HepG2 (cell line): ENCODE data around the gene ZCCHC8. TPM values are rescaled to one million over a fixed set of nuclear protein-coding genes. Genes with fewer than 3 reads are reported as not detected.

Experiments
- ATAC-seq: fragments of 200-7000 bp; cut with Tn5 transposase; 3 replicates; pipeline ENCODE4 v1.9.1; 2020; ENCODE audit warnings: mild to moderate bottlenecking, moderate library complexity
- BruUV-seq: library from RNA; stranded (reverse); fragments of 400-500 nt; replicated peaks from 2 replicates; lab custom pipeline; 2021; lab: Mats Ljungman, UMichigan
- CTCF ChIA-PET: fragments of 300-600 bp; formaldehyde crosslinking; extraction: SDS; loops from one replicate; lab custom pipeline; 2021; ENCODE audit warnings: low total read pairs, inconsistent platforms, low intra/inter-chr PET ratio; lab: Yijun Ruan, JAX
- POLR2A ChIA-PET: fragments of 350-600 bp; sonication (Branson Sonifier 250); formaldehyde crosslinking; loops from one replicate; lab custom pipeline; 2020; ENCODE audit warnings: antibody characterized with exemption, inconsistent platforms; lab: Yijun Ruan, JAX
- DNase-seq: peaks from one replicate; pipeline ENCODE4 v3.0.0-alpha.2; 2015; ENCODE audit warnings: low spot score
- FAIRE-seq: peaks from 3 replicates; lab custom pipeline; 2011; peaks lifted over from hg19 to GRCh38; lab: Jason Lieb, UNC
- H2AFZ ChIP-seq: one replicate; pipeline ENCODE4 v1.6.1; 2011; ENCODE audit warnings: low read length, inconsistent platforms
- H3K27ac ChIP-seq: fragments of 300-600 bp; 3 replicates; pipeline ENCODE4 v1.8.0; 2011; ENCODE audit warnings: mixed run types, mild to moderate bottlenecking, mixed read lengths, low read length, inconsistent platforms; ENCODE audit not compliant: insufficient read depth; ENCODE audit errors: extremely low read length
- H3K27me3 ChIP-seq, 2 experiments: fragments of 200-600 bp in 1 of 2; 2 replicates in 1 of 2; 3 replicates in 1 of 2; pipeline versions ENCODE4 v1.6.0 to v1.8.0; 2011; ENCODE audit warnings: low read length in 2 of 2, mild to moderate bottlenecking in 2 of 2, moderate library complexity in 2 of 2, inconsistent platforms in 1 of 2; ENCODE audit not compliant: insufficient read depth in 2 of 2, control insufficient read depth in 1 of 2
- H3K36me3 ChIP-seq, 2 experiments: fragments of 200-600 bp in 1 of 2; replicated peaks in 1 of 2; 2 replicates in 1 of 2; 3 replicates in 1 of 2; pipeline versions ENCODE4 v1.5.1 to v1.8.0; 2011; ENCODE audit warnings: low read length in 2 of 2, inconsistent platforms in 1 of 2; ENCODE audit not compliant: insufficient read depth in 2 of 2, control insufficient read depth in 1 of 2
- H3K4me1 ChIP-seq: 2 replicates; pipeline ENCODE4 v1.5.1; 2012; ENCODE audit warnings: low read length, inconsistent platforms; ENCODE audit not compliant: insufficient read depth
- H3K4me2 ChIP-seq: 2 replicates; pipeline ENCODE4 v1.6.0; 2011; ENCODE audit warnings: low read depth, low read length, inconsistent platforms
- H3K4me3 ChIP-seq, 3 experiments: fragments of 200-600 bp in 1 of 3; sonication (generic), shearing (Covaris generic) in 1 of 3; replicated peaks in 1 of 3; 2 replicates each; pipeline ENCODE4 v1.5.1; 2011 to 2016; ENCODE audit warnings: low read length in 3 of 3, inconsistent platforms in 2 of 3, low read depth in 2 of 3, mild to moderate bottlenecking in 2 of 3, control low read depth in 1 of 3, mixed read lengths in 1 of 3; ENCODE audit not compliant: insufficient read depth in 1 of 3
- H3K79me2 ChIP-seq: one replicate; pipeline ENCODE4 v1.6.1; 2011; ENCODE audit warnings: low read length, inconsistent platforms; ENCODE audit not compliant: insufficient read depth
- H3K9ac ChIP-seq: 2 replicates; pipeline ENCODE4 v1.6.0; 2011; ENCODE audit warnings: mild to moderate bottlenecking, low read depth, low read length, inconsistent platforms; ENCODE audit not compliant: insufficient read depth
- H3K9me3 ChIP-seq: 2 replicates; pipeline ENCODE4 v1.5.1; 2012; ENCODE audit warnings: mild to moderate bottlenecking, low read length
- H4K20me1 ChIP-seq: 2 replicates; pipeline ENCODE4 v1.6.0; 2011; ENCODE audit warnings: inconsistent platforms, mild to moderate bottlenecking, low read length, moderate library complexity; ENCODE audit not compliant: insufficient read depth
- AGO2 ChIP-seq: fragments of 200-400 bp; formaldehyde crosslinking; optimal IDR thresholded peaks from 2 replicates; pipeline ENCODE3; 2017; ENCODE audit warnings: mild to moderate bottlenecking, low read depth, low read length, moderate library complexity
- CENPX ChIP-seq: sonication (generic); formaldehyde crosslinking; IDR thresholded peaks from 2 replicates; pipeline ENCODE4 v1.9.0; 2021; ENCODE audit warnings: mild to moderate bottlenecking, missing genetic modification reagents, moderate library complexity
- DR1 ChIP-seq: sonication (generic); formaldehyde crosslinking; IDR thresholded peaks from 2 replicates; pipeline ENCODE4 v1.8.0; 2021; ENCODE audit warnings: mild to moderate bottlenecking, missing genetic modification reagents, inconsistent platforms
- IRF9 ChIP-seq: sonication (generic); formaldehyde crosslinking; IDR thresholded peaks from 2 replicates; pipeline ENCODE4 v1.8.0; 2022; ENCODE audit warnings: missing genetic modification reagents, mild to moderate bottlenecking, borderline replicate concordance
- PHF21A ChIP-seq: sonication (generic); formaldehyde crosslinking; IDR thresholded peaks from 2 replicates; pipeline ENCODE4 v1.5.0; 2020; ENCODE audit warnings: mild to moderate bottlenecking, missing genetic modification reagents
- SALL1 ChIP-seq: sonication (generic); formaldehyde crosslinking; IDR thresholded peaks from 2 replicates; pipeline ENCODE4 v1.8.0; 2022; ENCODE audit warnings: mild to moderate bottlenecking, missing genetic modification reagents
- SMARCC2 ChIP-seq: fragments of 450-650 bp; IDR thresholded peaks from 2 replicates; pipeline ENCODE4 v1.6.1; 2017; ENCODE audit warnings: antibody characterized with exemption, mild to moderate bottlenecking
- TBX3 ChIP-seq: fragments of 450-650 bp; IDR thresholded peaks from 2 replicates; pipeline ENCODE4 v1.6.1; 2017; ENCODE audit warnings: antibody characterized with exemption, mild to moderate bottlenecking, inconsistent platforms, borderline replicate concordance
- TERF1 ChIP-seq: sonication (generic); formaldehyde crosslinking; IDR thresholded peaks from 2 replicates; pipeline ENCODE4 v1.8.0; 2022; ENCODE audit warnings: mild to moderate bottlenecking, missing genetic modification reagents, moderate library complexity
- ZBTB39 ChIP-seq: sonication (generic); formaldehyde crosslinking; IDR thresholded peaks from 2 replicates; pipeline ENCODE4 v1.5.0; 2020; ENCODE audit warnings: missing genetic modification reagents
- ZNF354B ChIP-seq: sonication (generic); formaldehyde crosslinking; IDR thresholded peaks from 2 replicates; pipeline ENCODE4 v1.8.0; 2022; ENCODE audit warnings: mild to moderate bottlenecking, missing genetic modification reagents
- ZNF549 ChIP-seq: sonication (generic); formaldehyde crosslinking; IDR thresholded peaks from 2 replicates; pipeline ENCODE4 v1.5.0; 2020; ENCODE audit warnings: missing genetic modification reagents
- ZNF609 ChIP-seq: sonication (generic); formaldehyde crosslinking; IDR thresholded peaks from 2 replicates; pipeline ENCODE4 v1.4.0; 2020; ENCODE audit warnings: mild to moderate bottlenecking, missing genetic modification reagents, borderline replicate concordance
- ZNF703 ChIP-seq: sonication (generic); formaldehyde crosslinking; IDR thresholded peaks from 2 replicates; pipeline ENCODE4 v1.5.1; 2020; ENCODE audit warnings: missing genetic modification reagents, mild to moderate bottlenecking, moderate library complexity, borderline replicate concordance
- ZNF792 ChIP-seq: IDR thresholded peaks from 2 replicates; pipeline ENCODE4 v1.6.1; 2016
- ZSCAN20 ChIP-seq: sonication (generic); formaldehyde crosslinking; IDR thresholded peaks from 2 replicates; pipeline ENCODE4 v1.4.0; 2020; ENCODE audit warnings: missing genetic modification reagents, mild to moderate bottlenecking, borderline replicate concordance
- ZSCAN21 ChIP-seq: sonication (generic); formaldehyde crosslinking; IDR thresholded peaks from 2 replicates; pipeline ENCODE4 v1.8.0; 2022; ENCODE audit warnings: mild to moderate bottlenecking, missing genetic modification reagents, moderate library complexity, borderline replicate concordance
- WGBS: methylation state at CpG from one replicate; pipeline ENCODE4 v1.1.6; 2017; ENCODE audit warnings: low lambda C conversion rate; 5-methylcytosine and 5-hydroxymethylcytosine counted together
- in situ Hi-C: cut with HindIII; loops from 2 replicates; pipeline ENCODE4 v1.10.0; 2017; ENCODE audit warnings: low pct_unique_long_range_greater_than_20kb; ENCODE audit not compliant: extremely low pct_ligation_motif_present
- intact Hi-C: fragments of 100-400 bp; cut with micrococcal nuclease; formaldehyde crosslinking; loops from one replicate; pipeline ENCODE4 v1.10.0; 2022; ENCODE audit not compliant: unreplicated experiment
- polyA plus RNA-seq, 8 experiments: library from polyadenylated mRNA; depleted of rRNA in 3 of 8; stranded (reverse) in 7 of 8; unstranded in 1 of 8; fragments of >200 nt; fragmentation: Illumina TruSeq in 4 of 8; extraction: Trizol in 4 of 8; gene quantifications; 2 replicates each; pipeline versions ENCODE4 v1.2.1 to v1.2.3, GENCODE V29; 2011 to 2016; ENCODE audit warnings: low read depth in 4 of 8, missing spikeins in 1 of 8, mixed read lengths in 1 of 8; ENCODE audit not compliant: insufficient read depth in 1 of 8
- total RNA-seq, 5 experiments: library from RNA; depleted of rRNA; stranded (reverse); fragments of >200 nt; fragmentation: Illumina TruSeq; extraction: Trizol; gene quantifications; 2 replicates each; pipeline ENCODE4 v1.2.3, GENCODE V29; 2016; ENCODE audit warnings: low read depth in 1 of 5

ZCCHC8 gene
- total and polyA plus RNA-seq, 2 of the 13 experiments (the other 11 are each of a cell fraction or from before 2014, with no cell fraction given) = 18.6 to 20.9 TPM

GRCh38 chr12:122457627-122458026 is 43.1 kb downstream of the ZCCHC8 start:
- no TSS peak for BruUV-seq
- DNase-seq = no peak
- no peak overlapping the region for H2AFZ ChIP-seq
- FAIRE-seq = no peak
- in situ Hi-C loops (no loop called here), intact Hi-C loops (no loop called here)
- POLR2A ChIA-PET = interaction anchor here (0.6 kb wide), 1 partner anchor 34 kb away, joined by 3 read pairs; no protein-coding TSS in a partner anchor
- H3K27ac ChIP-seq = no peak overlapping the region
- no peaks in the 10 kb centered on the region for H3K79me2 ChIP-seq
- H4K20me1 ChIP-seq = no peaks in the 10 kb centered on the region
- no peak overlapping the region for H3K4me3 ChIP-seq
- WGBS = 58% methylated on average over 2 of the region's 2 CpGs
- peaks cover 51% of the 10 kb centered on the region for H3K4me1 ChIP-seq
- H3K9ac ChIP-seq = no peak overlapping the region
- no peaks in the 10 kb centered on the region for H3K27me3 ChIP-seq
- ATAC-seq = no peak
- no peaks in the 10 kb centered on the region for H3K36me3 ChIP-seq
- no peak overlapping the region for H3K4me2 ChIP-seq
- H3K9me3 ChIP-seq = no peaks in the 10 kb centered on the region
- CTCF ChIA-PET = no interaction called here
- TF ChIP-seq AGO2 = no peak
- no peak for TF ChIP-seq ZNF792 (CRISPR knock-in tag)
- no peak for TF ChIP-seq ZBTB39
- TF ChIP-seq SALL1 = no peak
- TF ChIP-seq ZSCAN21 (CRISPR knock-in tag) = no peak
- TF ChIP-seq TERF1 = no peak
- TF ChIP-seq DR1 = no peak
- no peak for TF ChIP-seq ZNF609
- TF ChIP-seq ZNF549 (CRISPR knock-in tag) = no peak
- no peak for TF ChIP-seq ZNF703 (CRISPR knock-in tag)
- no peak for TF ChIP-seq SMARCC2
- no peak for TF ChIP-seq ZNF354B (CRISPR knock-in tag)
- no peak for TF ChIP-seq TBX3
- TF ChIP-seq CENPX = no peak
- TF ChIP-seq IRF9 (CRISPR knock-in tag) = no peak
- no peak for TF ChIP-seq PHF21A
- TF ChIP-seq ZSCAN20 (CRISPR knock-in tag) = no peak
